Stomach smooth muscle (tissue), 2 donors: ENCODE results near the gene TXNL4B.

Experiments used
- H3K27ac ChIP-seq: one replicate; pipeline ENCODE4 v1.7.0; 2013; ENCODE audit warnings: mild to moderate bottlenecking, low read length, inconsistent platforms
- H3K27me3 ChIP-seq, 2 donors: one replicate each; pipeline ENCODE4 v1.7.0; 2013; ENCODE audit warnings: low read length in 2 of 2; ENCODE audit not compliant: insufficient read depth in 2 of 2, control insufficient read depth in 1 of 2
- H3K36me3 ChIP-seq, 2 donors: one replicate each; pipeline ENCODE4 v1.7.0; 2013; ENCODE audit warnings: low read length in 2 of 2; ENCODE audit not compliant: control insufficient read depth in 2 of 2, insufficient read depth in 2 of 2
- H3K4me1 ChIP-seq: one replicate; pipeline ENCODE4 v1.7.0; 2013; ENCODE audit warnings: low read length; ENCODE audit not compliant: control insufficient read depth, insufficient read depth
- H3K4me3 ChIP-seq, 2 donors: one replicate each; pipeline ENCODE4 v1.7.0; 2013; ENCODE audit warnings: low read length in 2 of 2
- H3K9ac ChIP-seq, 2 donors: one replicate each; pipeline ENCODE4 v1.7.0; 2013; ENCODE audit warnings: low read length in 2 of 2, mild to moderate bottlenecking in 1 of 2
- H3K9me3 ChIP-seq, 2 donors: one replicate each; pipeline ENCODE4 v1.7.0; 2013; ENCODE audit warnings: low read length in 2 of 2; ENCODE audit not compliant: control insufficient read depth in 2 of 2
- donor health status: healthy.
- donor health status: Pancreatic carcinoma.

TXNL4B gene

GRCh38 chr16:72126429-72126765, 33.0 kb upstream of the TXNL4B start:
- Histone ChIP-seq H3K27ac (no peak overlapping the region), H3K4me1 (no peaks in the 10 kb centered on the region), H3K4me3 (no peak overlapping the region), H3K27me3 (no peaks in the 10 kb centered on the region), H3K9ac (no peak overlapping the region), H3K9me3 (no peaks in the 10 kb centered on the region), H3K36me3 (no peaks in the 10 kb centered on the region)

DNA sequence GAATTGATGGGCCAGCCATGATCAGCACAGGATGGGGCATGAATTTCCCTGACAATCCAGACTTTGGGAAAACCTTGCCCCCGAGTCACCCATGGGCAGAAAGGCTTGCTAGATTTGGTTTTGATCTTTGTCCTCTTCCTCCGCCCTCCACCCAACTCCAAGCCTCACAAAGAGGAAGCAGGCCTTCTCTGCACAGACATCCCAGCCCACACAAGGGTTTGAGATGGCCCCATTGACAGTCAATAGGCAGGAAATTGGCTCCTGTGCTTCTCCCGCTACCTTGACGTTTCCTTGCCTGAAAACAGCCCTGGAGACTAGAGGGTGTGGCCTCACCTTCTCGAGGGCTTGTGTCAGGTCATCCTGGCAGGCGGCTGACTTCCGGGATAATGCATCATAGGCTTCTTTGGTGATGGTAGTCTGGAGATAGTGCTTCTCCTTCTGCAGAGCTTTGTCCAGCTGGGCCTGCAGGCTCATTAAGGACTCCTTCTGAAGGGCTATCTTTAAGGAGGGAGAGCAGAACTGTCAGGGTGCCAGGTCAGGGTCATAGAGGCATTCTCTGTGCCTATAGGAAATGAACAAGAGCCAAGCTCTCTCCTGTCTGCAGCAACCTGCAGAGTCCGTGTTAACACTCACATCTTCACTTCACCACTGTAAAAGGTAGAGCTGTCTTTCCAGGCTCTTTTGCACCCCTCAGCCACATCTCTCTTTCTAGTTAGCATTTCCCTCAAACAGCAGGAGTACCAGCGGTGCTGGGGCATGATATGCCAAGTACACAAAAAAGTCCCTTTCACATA, 32.4 kb upstream of the TXNL4B start:
- no peaks in the 10 kb centered on the region for H3K9me3 ChIP-seq
- H3K36me3 ChIP-seq = no peaks in the 10 kb centered on the region
- H3K9ac ChIP-seq = no peak overlapping the region
- no peaks in the 10 kb centered on the region for H3K27me3 ChIP-seq
- H3K4me3 ChIP-seq = no peak overlapping the region
- H3K4me1 ChIP-seq = no peaks in the 10 kb centered on the region
- H3K27ac ChIP-seq = no peak overlapping the region

DNA sequence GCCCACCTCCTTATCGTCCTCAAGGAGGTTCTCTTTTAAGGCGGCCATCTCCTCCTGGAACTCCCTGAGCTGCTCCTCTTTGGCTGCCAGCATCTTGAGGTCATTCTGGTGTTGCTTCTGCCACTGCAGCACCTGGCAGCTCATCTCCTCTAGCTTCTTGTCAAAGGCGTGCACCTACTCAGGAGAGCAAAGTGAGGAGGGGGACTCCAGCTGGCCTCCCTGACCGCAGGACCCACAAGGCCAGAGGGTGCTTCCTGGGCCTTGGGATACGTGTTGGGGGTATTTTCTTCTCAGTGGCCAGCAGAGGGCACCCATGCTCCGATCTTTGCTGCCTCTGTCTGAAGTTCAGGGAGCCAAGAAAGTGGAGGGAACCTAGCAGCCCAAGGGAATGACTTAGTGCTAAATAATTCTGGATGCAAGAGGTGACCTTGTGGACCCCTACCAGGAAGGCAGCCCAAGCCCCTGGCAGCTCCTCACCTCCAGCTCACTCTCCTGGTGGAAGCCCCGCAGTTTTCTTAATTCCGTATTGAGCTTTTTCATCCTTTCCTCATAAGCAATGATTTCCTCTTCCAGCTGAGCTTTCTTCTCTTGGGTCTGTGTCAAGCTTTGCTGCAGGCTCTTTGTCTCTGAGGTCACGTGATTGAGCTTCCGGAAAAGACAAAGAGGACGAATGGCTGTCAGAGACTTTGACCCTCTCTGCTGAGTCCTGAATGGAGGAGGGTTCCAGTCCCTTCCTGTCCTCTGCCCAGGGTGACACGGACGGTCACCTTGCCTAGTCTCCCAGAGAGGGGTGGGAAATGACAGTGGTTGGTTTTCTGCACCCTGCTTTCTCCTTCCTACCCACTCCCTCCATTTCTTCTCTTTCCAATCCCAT, 31.6 kb upstream of the TXNL4B start:
- H3K4me3 ChIP-seq = no peak overlapping the region
- peak overlapping the region in 1 of 2 donors; percentile 21 for H3K9ac ChIP-seq
- no peaks in the 10 kb centered on the region for H3K9me3 ChIP-seq
- no peaks in the 10 kb centered on the region for H3K27me3 ChIP-seq
- no peaks in the 10 kb centered on the region for H3K4me1 ChIP-seq
- no peak overlapping the region for H3K27ac ChIP-seq
- H3K36me3 ChIP-seq = no peaks in the 10 kb centered on the region

GRCh38 chr16:72124148-72124547, 30.7 kb upstream of the TXNL4B start:
- no peaks in the 10 kb centered on the region for H3K27me3 ChIP-seq
- no peak overlapping the region for H3K27ac ChIP-seq
- H3K4me3 ChIP-seq = no peak overlapping the region
- H3K9me3 ChIP-seq = no peaks in the 10 kb centered on the region
- no peaks in the 10 kb centered on the region for H3K4me1 ChIP-seq
- no peaks in the 10 kb centered on the region for H3K36me3 ChIP-seq
- H3K9ac ChIP-seq = no peak overlapping the region

- Histone ChIP-seq H3K9ac (no peak overlapping the region), H3K27ac (no peak overlapping the region), H3K27me3 (no peaks in the 10 kb centered on the region), H3K4me1 (no peaks in the 10 kb centered on the region), H3K4me3 (no peak overlapping the region), H3K36me3 (no peaks in the 10 kb centered on the region), H3K9me3 (no peaks in the 10 kb centered on the region)
Observed at GRCh38 chr16:72123426-72123825, 30.0 kb upstream of the TXNL4B start.

- Histone ChIP-seq H3K36me3 (no peaks in the 10 kb centered on the region), H3K9me3 (no peaks in the 10 kb centered on the region), H3K9ac (no peak overlapping the region), H3K27me3 (no peaks in the 10 kb centered on the region), H3K4me3 (no peak overlapping the region), H3K27ac (no peak overlapping the region), H3K4me1 (no peaks in the 10 kb centered on the region)
Observed at GRCh38 chr16:72122916-72123315, 29.5 kb upstream of the TXNL4B start.

- Histone ChIP-seq H3K27ac (no peak overlapping the region), H3K9ac (no peak overlapping the region), H3K4me1 (no peaks in the 10 kb centered on the region), H3K4me3 (no peak overlapping the region), H3K9me3 (no peaks in the 10 kb centered on the region), H3K36me3 (no peaks in the 10 kb centered on the region), H3K27me3 (no peaks in the 10 kb centered on the region)
Observed at GRCh38 chr16:72122308-72122707, 28.9 kb upstream of the TXNL4B start.

- Histone ChIP-seq H3K27me3 (no peaks in the 10 kb centered on the region), H3K36me3 (no peaks in the 10 kb centered on the region), H3K9me3 (no peaks in the 10 kb centered on the region), H3K4me3 (no peak overlapping the region), H3K9ac (no peak overlapping the region), H3K4me1 (no peaks in the 10 kb centered on the region), H3K27ac (no peak overlapping the region)
Observed at GRCh38 chr16:72120026-72120425, 26.6 kb upstream of the TXNL4B start.

GRCh38 chr16:72113616-72113945, 20.2 kb upstream of the TXNL4B start:
- no peak overlapping the region for H3K4me3 ChIP-seq
- no peaks in the 10 kb centered on the region for H3K4me1 ChIP-seq
- H3K36me3 ChIP-seq = peaks cover 40 to 43% of the 10 kb centered on the region in 2 donors
- no peak overlapping the region for H3K27ac ChIP-seq
- no peaks in the 10 kb centered on the region for H3K27me3 ChIP-seq
- no peaks in the 10 kb centered on the region for H3K9me3 ChIP-seq
- H3K9ac ChIP-seq = no peak overlapping the region

- H3K4me1 ChIP-seq = no peaks in the 10 kb centered on the region
- H3K9me3 ChIP-seq = no peaks in the 10 kb centered on the region
- H3K9ac ChIP-seq = no peak overlapping the region
- no peak overlapping the region for H3K4me3 ChIP-seq
- no peak overlapping the region for H3K27ac ChIP-seq
- peaks cover 46 to 48% of the 10 kb centered on the region in 2 donors for H3K36me3 ChIP-seq
- no peaks in the 10 kb centered on the region for H3K27me3 ChIP-seq
Observed at GRCh38 chr16:72112906-72113615, 19.6 kb upstream of the TXNL4B start.
